Measurements from ENCODE around the gene PLA2G4A.

The PLA2G4A gene

GRCh38 chr1:186835448-186835847, 6.7 kb downstream of the PLA2G4A start:
- FAIRE-seq: no peak

DNA sequence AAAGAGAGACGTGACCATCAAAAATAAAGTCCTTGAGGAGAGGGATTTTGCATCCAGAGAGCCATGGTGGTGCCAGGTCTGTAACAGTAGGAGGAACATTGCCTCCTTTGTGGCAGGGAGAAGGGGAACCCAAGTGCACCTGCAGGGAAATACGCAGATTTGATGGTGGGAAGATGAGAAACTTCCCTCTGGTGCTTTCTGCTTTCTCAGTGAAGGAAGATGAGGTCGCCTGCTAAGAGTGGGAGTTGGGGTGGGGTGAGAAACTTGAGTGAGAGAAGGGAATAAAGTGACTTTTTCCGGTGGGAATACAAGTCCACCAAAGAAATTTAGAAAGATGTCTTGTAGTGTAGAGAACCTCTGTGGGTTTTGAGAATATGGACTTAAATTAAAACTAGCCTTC, 9.1 kb downstream of the PLA2G4A start:
- FAIRE-seq: no peak

GRCh38 chr1:186838380-186839040, 9.8 kb downstream of the PLA2G4A start:
- peak; percentile 56 for FAIRE-seq

DNA sequence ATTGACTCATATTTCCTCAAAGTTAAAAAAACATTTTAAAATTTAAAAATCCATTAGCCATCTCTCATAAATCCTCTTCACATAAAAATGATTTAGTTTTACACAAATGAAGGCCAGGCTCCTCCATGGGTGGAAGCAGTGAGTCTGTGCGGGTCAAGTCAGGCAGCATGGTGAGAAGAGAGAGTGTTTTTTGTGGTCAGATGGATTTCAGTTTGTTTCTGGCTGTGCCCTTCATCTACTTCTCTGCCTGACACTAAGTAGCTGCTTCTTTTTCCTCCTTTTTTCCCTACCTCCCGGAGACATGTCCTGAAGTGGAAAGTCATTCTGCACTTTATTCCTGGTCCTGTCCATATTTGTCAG, 10.3 kb downstream of the PLA2G4A start:
- no peak for FAIRE-seq

GRCh38 chr1:186841599-186841998, 12.8 kb downstream of the PLA2G4A start:
- FAIRE-seq: no peak

DNA sequence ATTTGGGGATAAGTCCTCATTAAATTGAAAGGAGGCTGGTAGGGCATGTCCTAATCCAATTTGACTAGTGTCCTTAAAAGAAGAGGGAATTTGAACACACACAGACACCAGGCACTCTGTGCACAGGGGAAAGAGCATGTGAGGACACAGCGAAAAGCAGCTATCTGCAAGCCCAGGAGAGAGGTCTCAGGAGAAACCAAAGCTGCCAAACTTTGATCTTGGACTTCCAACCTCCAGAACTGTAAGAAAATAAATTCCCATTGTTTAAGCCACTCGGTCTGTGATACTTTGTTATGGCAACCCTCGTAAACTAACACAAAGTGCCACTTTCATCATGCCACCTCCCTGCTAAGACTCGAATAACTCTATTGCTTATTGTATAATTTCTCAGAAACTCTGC, 13.8 kb downstream of the PLA2G4A start:
- FAIRE-seq: no peak

GRCh38 chr1:186843226-186843625, 14.5 kb downstream of the PLA2G4A start:
- FAIRE-seq: peak; percentile 31

- no peak for FAIRE-seq
These were observed 15.2 kb downstream of the PLA2G4A start for GRCh38 chr1:186843931-186844330.

DNA sequence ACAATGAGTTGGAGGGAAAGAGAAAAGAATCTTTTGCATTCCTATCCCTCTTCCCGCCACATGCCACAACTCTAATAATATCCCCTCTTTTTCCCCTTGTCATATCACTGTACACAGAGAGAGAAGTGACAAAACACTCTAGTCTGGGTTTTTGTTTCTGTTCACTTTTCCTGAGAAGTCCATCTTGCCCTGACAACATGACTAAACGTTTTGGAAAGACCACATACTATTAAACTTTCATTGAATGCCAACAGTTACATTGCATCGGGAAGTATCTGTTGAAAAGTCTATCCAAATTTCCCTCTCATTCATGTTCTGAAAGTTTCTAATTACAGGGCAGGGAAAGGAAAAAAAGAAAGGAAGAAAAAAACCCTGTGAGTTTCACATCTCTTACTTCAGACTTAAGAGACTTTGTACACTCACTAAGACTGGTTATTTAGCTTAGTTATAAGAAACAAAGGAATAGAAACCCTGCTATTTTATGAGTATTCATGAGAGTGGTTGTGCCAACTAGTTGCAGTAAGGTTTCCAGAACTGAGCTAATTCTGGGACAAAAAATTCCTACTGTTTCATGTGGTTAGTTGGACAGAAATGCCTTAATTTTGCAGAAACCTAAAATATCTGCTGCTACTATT, 16.9 kb downstream of the PLA2G4A start:
- no peak for FAIRE-seq

DNA sequence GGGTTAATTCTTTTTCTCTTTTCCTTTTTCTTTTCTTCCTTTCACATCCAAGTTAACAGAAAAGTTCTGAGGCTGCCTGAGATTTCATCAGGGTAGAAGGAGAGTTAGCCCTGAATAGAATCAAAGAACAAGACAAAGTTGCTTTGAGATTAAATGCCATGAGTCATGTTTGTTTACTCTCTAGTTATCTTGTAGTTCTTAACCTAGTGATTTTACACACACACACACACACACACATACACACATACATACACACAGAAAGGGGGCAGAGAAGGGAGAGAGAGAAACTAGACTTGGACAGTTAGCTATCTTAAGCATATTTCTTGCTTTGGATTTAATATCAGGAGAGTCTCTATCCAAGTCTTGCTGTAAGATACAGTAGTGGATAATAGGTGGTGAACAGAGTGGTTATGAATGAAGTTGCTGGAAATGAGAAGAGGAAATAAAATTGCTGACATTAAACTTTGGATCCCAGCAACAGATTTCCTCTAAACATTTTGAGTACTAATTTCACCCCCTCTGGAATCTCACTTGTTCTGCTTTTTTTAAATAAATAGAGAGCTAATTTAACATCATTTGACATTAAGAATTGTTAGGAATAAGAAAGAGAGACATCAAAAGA, 19.9 kb downstream of the PLA2G4A start:
- no peak for FAIRE-seq

DNA sequence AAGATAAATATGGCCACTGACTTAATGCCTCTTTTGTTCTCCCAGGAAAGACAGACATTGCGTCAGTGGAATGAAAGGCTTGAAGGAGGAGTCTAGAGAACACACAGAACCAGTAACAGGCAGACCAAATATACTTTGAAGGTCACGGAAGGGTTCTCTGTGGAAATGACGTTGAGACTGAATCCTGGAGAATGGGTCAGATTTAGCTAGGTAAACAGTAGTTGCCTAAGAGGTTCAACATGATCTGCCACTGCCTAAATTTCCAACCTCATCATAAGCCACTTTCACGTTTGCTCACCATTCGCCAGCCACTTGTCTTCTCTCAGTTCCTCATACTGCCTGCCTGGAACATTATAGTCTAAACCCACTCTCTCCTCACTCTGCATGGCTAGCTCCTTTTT, 20.5 kb downstream of the PLA2G4A start:
- no peak for FAIRE-seq

DNA sequence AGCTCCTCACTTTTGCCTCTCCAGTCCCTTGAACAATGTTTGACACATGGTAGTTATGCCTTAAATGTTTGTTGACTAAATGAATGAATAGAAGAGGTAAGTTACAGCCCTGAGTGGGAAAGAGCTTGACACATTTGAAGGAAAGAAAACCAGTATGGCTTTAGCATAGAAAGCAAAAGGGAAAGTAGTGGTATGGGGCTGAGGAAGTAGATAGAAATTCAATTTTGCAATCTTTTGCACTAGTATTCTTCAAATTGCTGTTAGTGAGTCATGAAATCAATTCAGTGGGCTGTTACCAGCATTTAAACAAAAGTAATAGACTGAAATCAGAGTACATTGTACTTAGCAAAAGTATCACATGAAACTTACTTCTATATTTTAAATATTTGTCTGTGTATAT, 21.1 kb downstream of the PLA2G4A start:
- no peak for FAIRE-seq

GRCh38 chr1:186854102-186854501, 25.4 kb downstream of the PLA2G4A start:
- no peak for FAIRE-seq

- FAIRE-seq: no peak
These were observed 30.2 kb downstream of the PLA2G4A start for GRCh38 chr1:186858923-186859322.

GRCh38 chr1:186859995-186860394, 31.2 kb downstream of the PLA2G4A start:
- FAIRE-seq: peak; percentile 80

GRCh38 chr1:186864296-186864695, 35.5 kb downstream of the PLA2G4A start:
- FAIRE-seq: peak; percentile 53

DNA sequence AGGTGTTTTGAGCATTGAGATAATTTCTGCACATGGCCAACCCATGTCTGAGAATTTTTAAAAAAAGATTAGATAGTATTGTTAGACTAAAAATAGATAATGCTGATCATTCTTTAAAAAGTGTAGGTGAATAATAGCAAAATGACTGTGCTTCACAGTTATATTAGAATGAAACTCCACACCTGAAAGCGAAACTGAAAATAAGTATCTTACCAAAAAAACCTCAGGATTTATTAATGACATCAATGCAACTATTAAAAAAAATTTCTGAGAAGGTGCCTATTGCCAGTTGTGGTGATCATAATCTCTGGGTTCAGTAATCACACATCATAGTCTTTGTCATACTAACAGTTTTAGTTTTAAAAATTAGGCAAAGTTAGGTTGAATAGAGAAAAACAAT, 36.5 kb downstream of the PLA2G4A start:
- FAIRE-seq: no peak

DNA sequence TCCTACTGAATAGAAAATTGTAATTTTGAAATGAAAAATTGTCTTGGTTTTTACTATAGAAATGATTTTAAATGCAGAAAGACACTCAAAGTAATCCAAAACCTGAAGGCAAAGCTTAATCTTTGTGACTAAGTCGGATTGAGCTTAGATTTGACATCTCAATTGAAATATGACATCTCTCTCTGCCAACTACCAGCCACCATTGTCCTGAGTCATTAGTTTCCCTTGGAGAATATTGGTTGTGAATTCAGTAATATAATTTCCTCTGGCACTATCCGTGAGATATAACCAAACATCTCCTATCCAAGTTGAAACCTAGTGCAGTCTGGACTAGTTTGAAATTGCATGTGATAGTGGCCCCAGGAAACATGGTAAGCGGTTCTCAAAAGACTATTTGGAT, 37.1 kb downstream of the PLA2G4A start:
- no peak for FAIRE-seq

- FAIRE-seq: no peak
These were observed 40.9 kb downstream of the PLA2G4A start for GRCh38 chr1:186869526-186870228.

- no peak for FAIRE-seq
These were observed 43.0 kb downstream of the PLA2G4A start for GRCh38 chr1:186871784-186872183.

- FAIRE-seq: no peak
These were observed 43.5 kb downstream of the PLA2G4A start for GRCh38 chr1:186872291-186872690.

- FAIRE-seq: no peak
These were observed 44.9 kb downstream of the PLA2G4A start for GRCh38 chr1:186873687-186874086.

DNA sequence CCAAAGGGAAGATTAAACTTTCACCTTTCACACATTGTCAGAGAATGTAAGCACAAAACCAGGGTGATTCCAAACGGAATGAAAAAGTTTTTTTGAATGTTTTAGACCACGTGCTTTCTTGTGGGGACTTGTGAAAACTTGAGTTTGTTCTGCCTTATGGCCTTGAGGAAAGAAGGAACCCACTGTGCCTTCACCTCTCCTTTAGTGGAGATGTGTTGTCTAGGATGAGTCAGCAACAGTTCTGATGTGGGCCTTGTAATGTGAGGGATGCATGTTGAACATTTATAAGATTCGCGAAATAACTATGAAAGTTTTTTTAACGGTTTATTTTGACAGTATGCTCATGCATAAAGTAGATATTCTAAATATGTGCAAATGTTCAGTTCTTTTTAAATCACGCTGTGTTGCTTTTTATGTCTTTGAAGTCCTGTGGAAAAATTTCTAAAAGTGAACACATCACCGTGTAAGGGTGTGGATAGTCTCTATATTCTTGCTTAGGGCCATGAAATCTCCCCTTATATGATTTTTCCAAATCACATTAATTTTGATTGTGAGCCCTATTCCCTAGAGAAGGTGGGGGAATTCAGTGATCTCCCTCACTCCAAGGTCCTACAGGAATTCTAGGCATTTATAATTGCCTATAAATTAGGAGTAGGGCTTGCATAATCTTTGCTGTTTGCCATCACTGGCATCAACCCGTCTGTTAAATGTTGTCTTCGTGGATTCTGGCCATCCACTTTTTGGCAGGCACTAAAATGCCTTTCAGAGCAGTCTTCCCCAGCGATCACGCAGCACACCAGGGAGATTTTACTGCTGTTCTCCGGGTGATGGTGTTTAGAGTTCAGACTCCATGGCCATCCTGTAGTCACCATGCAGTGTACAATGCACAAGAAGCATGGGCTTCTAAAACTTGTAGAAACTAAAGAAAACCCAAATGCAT, 47.4 kb downstream of the PLA2G4A start:
- FAIRE-seq: no peak

Measured in TTC549 (cell line).